Urinary bladder (tissue), 4 donors: ENCODE data around the gene CAPZA1. TPM values are rescaled to one million over a fixed set of nuclear protein-coding genes. Genes with fewer than 3 reads are reported as not detected.

Experiments used
- DNase-seq: peaks from one replicate; pipeline ENCODE4 v3.0.0-alpha.2; 2015; ENCODE audit errors: extremely low spot score
- H3K27ac ChIP-seq: one replicate; pipeline ENCODE4 v1.5.1; 2013; ENCODE audit warnings: low read depth, mild to moderate bottlenecking, moderate library complexity
- H3K36me3 ChIP-seq: one replicate; pipeline ENCODE4 v1.6.1; 2013; ENCODE audit warnings: mild to moderate bottlenecking, moderate library complexity; ENCODE audit not compliant: insufficient read depth
- H3K4me1 ChIP-seq: one replicate; pipeline ENCODE4 v1.6.1; 2013; ENCODE audit warnings: mild to moderate bottlenecking, moderate library complexity; ENCODE audit not compliant: insufficient read depth
- H3K4me3 ChIP-seq: one replicate; pipeline ENCODE4 v1.5.1; 2013; ENCODE audit warnings: low read depth, low read length
- WGBS: extraction: QIAGEN DNeasy Blood & Tissue Kit; methylation state at CpG from one replicate; pipeline ENCODE4 v1.1.7; 2013; 5-methylcytosine and 5-hydroxymethylcytosine counted together
- polyA plus RNA-seq: library from polyadenylated mRNA; stranded (reverse); fragments of 200-250 nt; gene quantifications from one replicate; pipeline ENCODE4 v1.2.3, GENCODE V29; 2013
- small RNA-seq: library from RNA; depleted of rRNA; stranded (forward); fragments of <200 nt; gene quantifications from one replicate; pipeline ENCODE3, GENCODE V24; 2014
- total RNA-seq: library from RNA; depleted of rRNA; stranded (reverse); fragments of >200 nt; gene quantifications from one replicate; pipeline ENCODE4 v1.2.3, GENCODE V29; 2014
- donor health status: healthy with polysubstance abuse.
- donor health status: healthy.

The CAPZA1 gene
- total and polyA plus RNA-seq, 2 donors = 42.3 to 192 TPM

- H3K4me1 ChIP-seq = no peaks in the 10 kb centered on the region
- no peaks in the 10 kb centered on the region for H3K36me3 ChIP-seq
- DNase-seq = no peak
- H3K27ac ChIP-seq = no peak overlapping the region
- 1% methylated on average over 86 of the region's 86 CpGs for WGBS
- H3K4me3 ChIP-seq = peak overlapping the region; percentile 48
These were observed 95.0 kb downstream of the CAPZA1 start for GRCh38 chr1:112714313-112715263.

GRCh38 chr1:112715264-112716053 is 95.8 kb downstream of the CAPZA1 start, which contains the start of gene PPM1J:
Gene PPM1J, minus strand, starts transcription at chr1:112715332. Its CDS starts 31 bp downstream, at chr1:112715301.
- WGBS = under 1% methylated on average over 51 of the region's 51 CpGs
- DNase-seq = no peak
- Histone ChIP-seq H3K27ac (no peak within 1 kb of the TSS), H3K4me1 (no peaks in the 10 kb centered on the region), H3K4me3 (peak within 1 kb of the TSS; percentile 48), H3K36me3 (no peaks in the 10 kb centered on the region)

- no peaks in the 10 kb centered on the region for H3K36me3 ChIP-seq
- 16% methylated on average over 13 of the region's 13 CpGs for WGBS
- DNase-seq = peak; percentile 89
- H3K4me1 ChIP-seq = no peaks in the 10 kb centered on the region
- H3K4me3 ChIP-seq = peak overlapping the region; percentile 48
- no peak overlapping the region for H3K27ac ChIP-seq
These were observed 96.6 kb downstream of the CAPZA1 start for GRCh38 chr1:112716133-112716720.

GRCh38 chr1:112717263-112717873 is 97.7 kb downstream of the CAPZA1 start:
- H3K4me3 ChIP-seq = no peak overlapping the region
- H3K4me1 ChIP-seq = no peaks in the 10 kb centered on the region
- WGBS = 91% methylated on average over 2 of the region's 2 CpGs
- no peaks in the 10 kb centered on the region for H3K36me3 ChIP-seq
- H3K27ac ChIP-seq = no peak overlapping the region
- DNase-seq = no peak

GRCh38 chr1:112718691-112719418 is 99.2 kb downstream of the CAPZA1 start:
- Histone ChIP-seq H3K4me3 (no peak overlapping the region), H3K27ac (no peak overlapping the region), H3K4me1 (no peaks in the 10 kb centered on the region), H3K36me3 (no peaks in the 10 kb centered on the region)
- 17% methylated on average over 44 of the region's 44 CpGs for WGBS
- DNase-seq = no peak

GRCh38 chr1:112719706-112720105 is 100.1 kb downstream of the CAPZA1 start:
- WGBS = 92% methylated on average over 2 of the region's 2 CpGs
- H3K4me3 ChIP-seq = no peak overlapping the region
- no peak for DNase-seq
- H3K27ac ChIP-seq = no peak overlapping the region
- no peaks in the 10 kb centered on the region for H3K4me1 ChIP-seq
- H3K36me3 ChIP-seq = no peaks in the 10 kb centered on the region

- H3K4me1 ChIP-seq = no peaks in the 10 kb centered on the region
- 83% methylated on average over 3 of the region's 3 CpGs for WGBS
- DNase-seq = no peak
- H3K27ac ChIP-seq = no peak overlapping the region
- H3K4me3 ChIP-seq = no peak overlapping the region
- no peaks in the 10 kb centered on the region for H3K36me3 ChIP-seq
These were observed 101.2 kb downstream of the CAPZA1 start for GRCh38 chr1:112720800-112721199.

Small RNAs within 50 kb of the gene (small RNA-seq; reads per million reads assigned to genes)
- not detected for gene RNU7-70P

Other genes starting within 250 kb of the CAPZA1 start
- 19.9 TPM for gene CTTNBP2NL, start 223.6 kb upstream of the CAPZA1 start, total RNA-seq
- 13.2 TPM for gene CTTNBP2NL, start 223.6 kb upstream of the CAPZA1 start, polyA plus RNA-seq
- gene WNT2B, start 110.9 kb upstream of the CAPZA1 start, total RNA-seq = 55.2 TPM
- gene WNT2B, start 110.9 kb upstream of the CAPZA1 start, polyA plus RNA-seq = 9.1 TPM
- gene ST7L, start 691 bp upstream of the CAPZA1 start, total RNA-seq = 38.1 TPM
- 12.6 TPM for gene ST7L, start 691 bp upstream of the CAPZA1 start, polyA plus RNA-seq
- gene MOV10, start 54.8 kb downstream of the CAPZA1 start, total RNA-seq = 27.5 TPM
- gene MOV10, start 54.8 kb downstream of the CAPZA1 start, polyA plus RNA-seq = 36.1 TPM
- gene RHOC, start 87.3 kb downstream of the CAPZA1 start, total RNA-seq = 149 TPM
- 300 TPM for gene RHOC, start 87.3 kb downstream of the CAPZA1 start, polyA plus RNA-seq
- gene PPM1J, start 95.5 kb downstream of the CAPZA1 start, total RNA-seq = 0.37 TPM
- gene PPM1J, start 95.5 kb downstream of the CAPZA1 start, polyA plus RNA-seq = 1.5 TPM